Fibroblast of villous mesenchyme (primary cell): Measurements from ENCODE around the gene CASP9. TPM values are rescaled to one million over a fixed set of nuclear protein-coding genes. Genes with fewer than 3 reads are reported as not detected.
"Not testable (repeated sequence)": the region's sequence is repeated elsewhere in the genome, so short reads cannot be mapped to it uniquely, and the experiment has no call there.

Source experiments
- DNase-seq: peaks from one replicate; pipeline ENCODE4 v3.0.0-alpha.2; 2010; ENCODE audit warnings: low read depth
- H3K4me3 ChIP-seq: 2 replicates; pipeline ENCODE4 v1.5.1; 2011; ENCODE audit warnings: low read depth, mild to moderate bottlenecking, low read length
- CTCF ChIP-seq: IDR thresholded peaks from 2 replicates; pipeline ENCODE4 v1.5.1; 2012; ENCODE audit warnings: low read depth, mild to moderate bottlenecking, low read length; ENCODE audit not compliant: insufficient read depth
- total RNA-seq: library from RNA; depleted of rRNA; stranded (reverse); fragments of >200 nt; gene quantifications from 2 replicates; pipeline ENCODE4 v1.2.3, GENCODE V29; 2012

Gene CASP9
- total RNA-seq, 1 donor, result 7.3 TPM

- no peak overlapping the region for H3K4me3 ChIP-seq
- DNase-seq, result no peak
- TF ChIP-seq CTCF, result no peak
Measured at GRCh38 chr1:15477646-15478212, 46.3 kb downstream of the CASP9 start.

GRCh38 chr1:15476927-15477326 is 47.1 kb downstream of the CASP9 start:
- no peak for TF ChIP-seq CTCF
- no peak overlapping the region for H3K4me3 ChIP-seq
- DNase-seq, result no peak

- H3K4me3 ChIP-seq, result no peak within 1 kb of the TSS
- peak; percentile 49 for DNase-seq
- TF ChIP-seq CTCF, result no peak
Measured at GRCh38 chr1:15475752-15476314, 48.2 kb downstream of the CASP9 start, which contains the start of gene CELA2B. TSS of gene CELA2B (plus strand) at chr1:15476104. CDS start at chr1:15476126, 22 bp downstream.

GRCh38 chr1:15472587-15472986 is 51.4 kb downstream of the CASP9 start:
- no peak overlapping the region for H3K4me3 ChIP-seq
- no peak for TF ChIP-seq CTCF
- DNase-seq, result no peak

- not testable (repeated sequence) for H3K4me3 ChIP-seq, DNase-seq
Measured at GRCh38 chr1:15471723-15472122, 52.3 kb downstream of the CASP9 start.

GRCh38 chr1:15471067-15471466 is 52.9 kb downstream of the CASP9 start:
- H3K4me3 ChIP-seq, DNase-seq: not testable (repeated sequence)

- H3K4me3 ChIP-seq, DNase-seq: not testable (repeated sequence)
Measured at GRCh38 chr1:15469821-15470448, 54.1 kb downstream of the CASP9 start.

- no peak for DNase-seq
- TF ChIP-seq CTCF, result no peak
- H3K4me3 ChIP-seq, result no peak overlapping the region
Measured at GRCh38 chr1:15469361-15469760, 54.7 kb downstream of the CASP9 start.
